ENCODE data around the gene SENP3.

SENP3 gene

DNA sequence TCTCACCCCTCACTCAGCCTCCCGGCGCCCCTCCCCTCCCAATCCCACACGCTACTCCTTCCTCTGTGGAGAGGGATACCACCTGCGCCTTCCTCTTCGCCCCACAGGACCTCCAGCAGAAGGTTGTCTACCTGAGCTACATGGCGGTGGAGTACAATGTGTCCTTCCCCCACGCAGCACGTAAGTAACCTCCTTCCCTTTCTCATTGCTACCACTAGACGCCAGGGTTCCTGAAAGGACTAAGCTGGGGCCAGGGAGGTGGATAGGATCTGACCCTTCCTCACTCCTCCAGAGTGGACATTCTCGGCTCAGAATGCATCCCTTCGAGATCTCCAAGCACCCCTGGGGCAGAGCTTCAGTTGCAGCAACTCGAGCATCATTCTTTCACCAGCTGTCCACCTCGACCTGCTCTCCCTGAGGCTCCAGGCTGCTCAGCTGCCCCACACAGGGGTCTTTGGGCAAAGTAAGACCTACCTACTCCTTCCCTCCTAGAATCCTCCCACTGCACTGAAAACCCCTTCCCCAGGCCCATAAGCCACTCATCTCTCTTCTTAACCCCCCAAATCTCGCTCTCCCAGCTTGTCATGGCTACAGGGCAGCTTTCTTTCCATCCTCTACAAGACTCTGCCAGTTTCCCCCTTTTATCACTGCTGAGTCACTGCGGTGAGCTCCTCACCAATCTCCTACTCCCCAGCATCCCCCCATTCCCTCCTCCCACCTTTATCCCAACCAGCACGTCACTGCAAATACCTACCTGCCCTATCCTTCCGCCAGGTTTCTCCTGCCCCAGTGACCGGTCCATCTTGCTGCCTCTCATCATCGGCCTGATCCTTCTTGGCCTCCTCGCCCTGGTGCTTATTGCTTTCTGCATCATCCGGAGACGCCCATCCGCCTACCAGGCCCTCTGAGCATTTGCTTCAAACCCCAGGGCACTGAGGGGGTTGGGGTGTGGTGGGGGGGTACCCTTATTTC, 19.2 kb downstream of the SENP3 start:
- no peak overlapping the region for H3K9ac ChIP-seq (ENCODE audit: low read depth, low read length)
- no peak overlapping the region for H3K27ac ChIP-seq (ENCODE audit: low read length)
- H3K4me1 ChIP-seq (ENCODE audit: insufficient read depth, low read length): peaks cover 14% of the 10 kb centered on the region; the same call in 1 of the 2 replicates
- no peaks in the 10 kb centered on the region for H3K27me3 ChIP-seq (ENCODE audit: insufficient read depth, low read length)
- no peak overlapping the region for H3K4me3 ChIP-seq (ENCODE audit: low read length)
- H3K36me3 ChIP-seq (ENCODE audit: insufficient read depth, low read depth, low read length): peaks cover 45% of the 10 kb centered on the region
- H3K9me3 ChIP-seq (ENCODE audit: insufficient read depth, low read depth, low read length): no peaks in the 10 kb centered on the region

DNA sequence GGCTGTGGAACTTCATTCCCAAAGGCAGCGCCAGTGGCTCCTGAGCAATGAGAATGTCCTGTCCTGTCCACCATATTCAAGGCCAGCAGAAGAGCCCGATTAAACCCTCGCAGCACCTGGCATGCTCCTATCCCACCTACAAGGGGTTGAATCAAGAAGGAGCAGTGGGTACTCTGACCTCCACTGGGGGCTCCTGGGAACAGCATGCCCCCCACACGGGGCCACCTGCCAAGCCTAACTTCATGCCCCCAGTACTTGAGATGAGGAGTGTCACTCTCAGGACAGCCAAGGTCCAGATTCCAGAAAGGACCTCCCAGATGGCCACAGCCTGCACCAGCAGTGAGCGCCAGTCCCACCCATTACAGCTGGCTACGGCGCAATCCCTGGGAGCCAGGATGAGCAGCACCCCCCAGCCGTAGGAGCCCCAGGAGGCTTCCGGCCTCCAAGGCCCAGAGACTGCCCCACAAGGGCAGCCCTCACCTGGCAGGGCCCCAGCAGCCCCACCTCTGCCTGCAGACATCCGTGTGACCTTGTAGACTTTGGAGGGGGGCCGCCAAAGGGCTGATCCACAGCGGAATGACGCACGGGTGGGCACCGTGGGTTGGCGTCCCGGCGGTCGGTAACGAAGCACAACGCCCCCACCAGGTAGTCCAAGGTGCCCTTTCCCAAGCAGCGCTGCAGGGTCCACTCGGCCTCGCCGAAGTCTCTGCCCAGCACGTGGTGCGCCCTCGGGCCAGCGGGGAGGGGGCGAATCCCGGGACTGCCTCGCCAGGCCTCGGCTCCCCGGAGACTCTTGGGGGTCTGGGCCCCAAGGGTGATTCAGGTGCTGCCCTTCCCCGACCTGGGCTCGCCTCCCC, 20.9 kb downstream of the SENP3 start:
- H3K4me3 ChIP-seq (ENCODE audit: low read length): peak overlapping the region; percentile 93; the same call in 1 of the 2 replicates
- peak overlapping the region; percentile 98 for H3K27ac ChIP-seq (ENCODE audit: low read length)
- peaks cover 14% of the 10 kb centered on the region; the same call in 1 of the 2 replicates for H3K4me1 ChIP-seq (ENCODE audit: insufficient read depth, low read length)
- peaks cover 42% of the 10 kb centered on the region for H3K36me3 ChIP-seq (ENCODE audit: insufficient read depth, low read depth, low read length)
- H3K27me3 ChIP-seq (ENCODE audit: insufficient read depth, low read length): no peaks in the 10 kb centered on the region
- H3K9me3 ChIP-seq (ENCODE audit: insufficient read depth, low read depth, low read length): no peaks in the 10 kb centered on the region
- H3K9ac ChIP-seq (ENCODE audit: low read depth, low read length): peak overlapping the region; percentile 97

DNA sequence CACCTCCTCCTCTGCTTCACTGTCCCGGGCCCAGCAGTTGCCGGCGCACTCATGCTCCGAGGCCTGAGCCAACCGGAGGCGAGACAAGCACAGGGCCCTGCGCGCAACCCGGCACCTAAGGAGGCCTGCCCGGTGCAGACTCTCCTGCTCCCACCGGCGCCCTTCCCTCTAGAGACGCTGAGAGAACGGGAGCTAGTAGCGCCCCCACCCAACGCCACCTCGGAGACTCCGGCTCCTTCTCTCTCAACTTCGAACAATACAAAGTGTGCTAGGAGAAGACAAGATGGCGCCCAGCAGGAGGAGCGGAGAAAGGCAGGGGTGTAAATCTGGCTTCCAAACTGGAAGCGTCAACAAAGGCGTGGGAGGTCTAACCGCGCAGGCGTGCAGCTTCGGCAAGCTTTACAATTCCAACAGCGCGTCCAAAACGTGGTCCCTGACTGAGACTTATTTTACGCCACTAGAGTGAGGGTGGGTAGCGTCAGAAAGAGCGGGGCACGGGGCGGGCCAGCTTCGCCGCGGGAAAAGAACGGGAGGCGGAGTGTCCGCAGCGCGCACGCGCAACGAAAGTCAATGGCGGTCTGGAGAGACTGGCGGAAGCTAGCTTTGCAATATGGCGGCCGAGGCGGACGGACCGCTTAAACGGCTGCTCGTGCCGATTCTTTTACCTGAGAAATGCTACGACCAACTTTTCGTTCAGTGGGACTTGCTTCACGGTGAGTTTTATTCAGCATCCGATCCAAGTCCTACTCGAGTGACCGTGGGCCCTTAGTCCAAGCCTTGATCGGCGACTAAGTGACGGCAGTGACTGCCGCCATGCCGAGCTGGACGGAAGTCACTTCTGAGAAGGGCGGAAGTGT, 21.8 kb downstream of the SENP3 start, which contains the start of gene MPDU1:
MPDU1 (plus strand) TSS at position 600 of the 857 bp plus-strand sequence; CDS start at position 611, 11 bp downstream.
- Histone ChIP-seq H3K27ac (ENCODE audit: low read length) (peak within 1 kb of the TSS; percentile 98), H3K9ac (ENCODE audit: low read depth, low read length) (peak within 1 kb of the TSS; percentile 97), H3K9me3 (ENCODE audit: insufficient read depth, low read depth, low read length) (no peaks in the 10 kb centered on the region), H3K4me1 (ENCODE audit: insufficient read depth, low read length) (peaks cover 14% of the 10 kb centered on the region; the same call in 1 of the 2 replicates), H3K27me3 (ENCODE audit: insufficient read depth, low read length) (no peaks in the 10 kb centered on the region), H3K4me3 (ENCODE audit: low read length) (peak within 1 kb of the TSS; percentile 93), H3K36me3 (ENCODE audit: insufficient read depth, low read depth, low read length) (peaks cover 42% of the 10 kb centered on the region)

DNA sequence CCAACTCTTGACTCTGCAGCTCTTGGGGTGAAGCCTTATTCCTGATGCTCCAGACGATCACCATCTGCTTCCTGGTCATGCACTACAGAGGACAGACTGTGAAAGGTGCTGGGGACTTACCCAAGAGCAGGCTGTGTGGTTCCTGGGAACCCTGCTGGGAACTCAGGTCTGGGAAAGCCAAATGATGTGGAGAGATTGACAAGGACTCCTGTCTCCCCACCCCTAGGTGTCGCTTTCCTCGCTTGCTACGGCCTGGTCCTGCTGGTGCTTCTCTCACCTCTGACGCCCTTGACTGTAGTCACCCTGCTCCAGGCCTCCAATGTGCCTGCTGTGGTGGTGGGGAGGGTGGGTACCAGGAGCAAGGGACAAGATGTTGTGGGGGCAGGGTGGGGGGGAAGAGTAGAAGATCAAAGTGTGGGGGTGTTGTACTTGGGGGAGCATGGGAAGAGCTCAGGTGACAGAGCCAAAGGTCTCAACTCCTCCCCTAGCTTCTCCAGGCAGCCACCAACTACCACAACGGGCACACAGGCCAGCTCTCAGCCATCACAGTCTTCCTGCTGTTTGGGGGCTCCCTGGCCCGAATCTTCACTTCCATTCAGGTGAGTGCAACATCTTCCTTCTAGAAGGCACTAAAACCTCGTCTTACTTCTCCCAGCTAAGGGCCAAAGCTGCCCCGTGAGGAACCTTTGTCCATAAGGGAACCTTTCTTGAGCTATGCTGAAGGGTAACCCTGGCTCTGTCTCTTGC, 25.1 kb downstream of the SENP3 start:
- Histone ChIP-seq H3K27ac (ENCODE audit: low read length) (no peak overlapping the region), H3K9ac (ENCODE audit: low read depth, low read length) (no peak overlapping the region), H3K4me1 (ENCODE audit: insufficient read depth, low read length) (peaks cover 27% of the 10 kb centered on the region), H3K4me3 (ENCODE audit: low read length) (no peak overlapping the region), H3K9me3 (ENCODE audit: insufficient read depth, low read depth, low read length) (no peaks in the 10 kb centered on the region), H3K36me3 (ENCODE audit: insufficient read depth, low read depth, low read length) (peaks cover 42% of the 10 kb centered on the region), H3K27me3 (ENCODE audit: insufficient read depth, low read length) (no peaks in the 10 kb centered on the region)

DNA sequence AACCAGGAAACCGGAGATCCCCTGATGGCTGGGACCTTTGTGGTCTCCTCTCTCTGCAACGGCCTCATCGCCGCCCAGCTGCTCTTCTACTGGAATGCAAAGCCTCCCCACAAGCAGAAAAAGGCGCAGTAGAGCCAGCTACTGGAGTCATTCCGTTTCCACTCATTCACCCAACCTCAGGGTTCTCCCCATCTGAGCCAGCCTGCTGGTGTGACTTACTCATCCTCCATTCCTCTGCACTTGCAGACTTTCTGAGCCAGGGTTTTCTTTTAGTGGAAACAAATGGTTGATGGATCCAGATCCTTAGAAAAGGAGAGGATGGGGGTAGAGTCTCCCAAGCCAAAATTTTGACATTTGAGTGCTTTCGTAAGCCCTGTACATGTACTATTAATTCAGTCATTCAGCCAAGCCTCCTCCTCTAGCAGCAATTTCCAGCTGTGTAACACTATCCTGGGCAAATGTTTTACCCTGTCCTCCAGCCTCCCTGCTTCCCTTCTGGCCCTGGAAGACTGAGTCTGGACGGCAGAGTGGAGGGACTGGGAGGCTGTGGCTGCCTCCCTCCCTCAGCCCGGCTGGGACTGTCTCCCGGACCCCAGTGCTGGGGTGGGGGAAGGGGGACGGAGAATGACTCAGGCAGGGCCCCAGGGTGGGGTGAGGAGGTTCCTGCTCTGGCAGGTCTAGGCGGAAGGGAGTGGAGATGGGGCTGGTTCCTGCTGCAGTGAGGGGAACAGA, 25.9 kb downstream of the SENP3 start:
- H3K36me3 ChIP-seq (ENCODE audit: insufficient read depth, low read depth, low read length): peaks cover 47% of the 10 kb centered on the region
- H3K4me1 ChIP-seq (ENCODE audit: insufficient read depth, low read length): peaks cover 23% of the 10 kb centered on the region
- H3K27me3 ChIP-seq (ENCODE audit: insufficient read depth, low read length): no peaks in the 10 kb centered on the region
- no peak overlapping the region for H3K27ac ChIP-seq (ENCODE audit: low read length)
- no peak overlapping the region for H3K9ac ChIP-seq (ENCODE audit: low read depth, low read length)
- H3K4me3 ChIP-seq (ENCODE audit: low read length): no peak overlapping the region
- no peaks in the 10 kb centered on the region for H3K9me3 ChIP-seq (ENCODE audit: insufficient read depth, low read depth, low read length)

DNA sequence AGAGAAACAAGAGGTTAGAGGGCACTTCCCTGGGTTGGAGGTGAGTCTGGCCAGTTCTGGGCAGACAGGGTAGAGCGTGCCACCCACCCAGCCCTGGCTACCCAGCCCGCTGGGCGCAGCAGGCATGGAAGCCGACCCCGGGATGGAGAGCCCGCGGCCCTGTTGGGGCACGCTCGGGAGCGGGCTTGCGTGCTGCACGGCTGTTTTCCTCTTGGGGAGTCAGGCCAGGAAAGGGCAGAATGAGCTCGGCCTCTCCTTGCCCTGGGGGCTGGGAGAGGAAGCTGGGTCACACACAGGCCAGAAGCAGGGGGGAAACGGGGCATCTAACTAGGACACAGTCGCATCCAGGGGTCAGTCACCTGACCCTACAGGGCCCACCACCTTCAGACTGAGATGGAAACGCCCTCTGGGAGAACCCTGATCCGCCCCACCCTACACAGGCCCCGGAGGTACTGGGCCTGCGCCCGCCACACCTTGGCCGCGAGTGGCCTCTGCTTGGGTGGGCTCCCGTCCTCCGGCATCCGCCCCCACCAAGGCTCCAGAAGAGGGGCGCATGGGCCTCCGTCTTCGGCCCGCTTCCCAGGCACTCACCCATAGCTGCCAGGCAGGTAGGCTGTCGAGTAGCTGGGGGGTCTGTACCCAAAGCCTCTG, 27.0 kb downstream of the SENP3 start:
- Histone ChIP-seq H3K36me3 (ENCODE audit: insufficient read depth, low read depth, low read length) (peaks cover 58% of the 10 kb centered on the region), H3K27ac (ENCODE audit: low read length) (peak overlapping the region; percentile 29), H3K9me3 (ENCODE audit: insufficient read depth, low read depth, low read length) (no peaks in the 10 kb centered on the region), H3K27me3 (ENCODE audit: insufficient read depth, low read length) (no peaks in the 10 kb centered on the region), H3K4me1 (ENCODE audit: insufficient read depth, low read length) (peaks cover 18% of the 10 kb centered on the region), H3K4me3 (ENCODE audit: low read length) (peak overlapping the region; percentile 57), H3K9ac (ENCODE audit: low read depth, low read length) (peak overlapping the region; percentile 41)

DNA sequence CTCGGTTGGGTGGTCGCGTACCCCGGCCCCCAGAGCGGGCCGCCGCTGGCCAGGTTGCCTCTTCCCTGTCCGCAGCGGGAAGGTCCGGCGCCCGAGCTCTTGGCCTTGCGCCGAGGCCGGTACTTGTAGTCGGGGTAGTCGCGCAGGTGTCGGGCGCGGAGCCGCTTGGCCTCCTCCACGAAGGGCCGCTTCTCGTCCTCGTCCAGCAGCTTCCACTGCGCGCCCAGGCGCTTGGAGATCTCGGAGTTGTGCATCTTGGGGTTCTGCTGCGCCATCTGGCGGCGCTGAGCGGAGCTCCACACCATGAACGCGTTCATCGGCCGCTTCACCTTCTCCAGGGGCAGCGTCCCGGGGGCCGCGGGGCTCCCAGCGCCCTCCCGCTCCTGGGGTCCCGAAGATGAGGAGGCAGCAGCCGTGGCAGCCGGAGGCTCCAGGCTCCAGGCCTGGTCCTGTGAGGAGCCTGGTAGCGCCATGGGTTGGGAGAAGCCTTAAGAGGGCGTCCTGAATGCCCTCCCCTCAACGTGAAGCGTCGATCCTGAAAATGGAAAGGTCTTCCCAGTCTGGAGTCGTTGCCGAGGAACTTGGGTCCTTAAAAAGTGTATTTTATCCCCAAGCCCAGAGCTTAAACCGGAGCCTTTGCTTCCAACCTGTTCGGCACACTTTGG, 27.6 kb downstream of the SENP3 start:
- Histone ChIP-seq H3K4me3 (ENCODE audit: low read length) (peak overlapping the region; percentile 57), H3K9me3 (ENCODE audit: insufficient read depth, low read depth, low read length) (no peaks in the 10 kb centered on the region), H3K27me3 (ENCODE audit: insufficient read depth, low read length) (no peaks in the 10 kb centered on the region), H3K9ac (ENCODE audit: low read depth, low read length) (peak overlapping the region; percentile 41), H3K4me1 (ENCODE audit: insufficient read depth, low read length) (peaks cover 15% of the 10 kb centered on the region), H3K36me3 (ENCODE audit: insufficient read depth, low read depth, low read length) (peaks cover 65% of the 10 kb centered on the region), H3K27ac (ENCODE audit: low read length) (peak overlapping the region; percentile 29)

DNA sequence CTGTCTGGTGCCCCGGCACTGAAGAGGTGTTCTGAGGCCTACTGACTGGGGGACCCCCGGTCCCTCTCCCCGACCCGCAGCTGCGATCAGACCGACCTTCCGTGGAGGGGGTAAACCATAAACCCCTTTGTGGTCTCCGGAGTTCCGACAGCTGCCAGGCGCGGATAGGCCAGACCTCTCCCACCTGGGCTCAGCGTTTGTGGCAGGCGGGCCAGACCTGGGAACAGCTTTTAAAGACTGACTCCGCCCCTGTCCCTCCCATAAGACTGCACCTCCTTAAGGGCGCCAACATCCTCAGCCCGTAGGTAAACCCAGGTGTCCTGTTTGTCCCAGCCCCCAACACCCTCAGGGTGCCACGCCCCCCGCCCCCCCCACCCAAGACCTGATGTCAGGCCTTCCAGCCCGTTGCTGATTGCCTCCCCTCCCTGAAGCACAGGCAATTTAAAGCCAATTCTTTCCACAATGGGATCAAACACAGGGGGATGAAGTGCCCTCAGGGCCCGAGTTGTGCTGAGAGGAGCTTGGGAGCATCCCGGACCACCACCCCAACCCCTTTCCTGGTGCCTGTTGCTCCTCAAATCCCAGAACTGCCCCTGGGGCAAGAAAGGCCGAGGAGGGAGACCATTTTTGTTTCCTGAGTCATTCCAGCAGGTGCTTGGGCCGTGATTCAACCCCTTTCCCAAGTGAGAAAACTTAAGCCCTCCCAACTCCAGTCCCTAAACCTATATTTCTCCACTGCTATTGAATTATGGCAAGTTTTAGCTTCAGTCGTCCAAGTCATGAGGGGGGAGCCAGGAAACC, 28.4 kb downstream of the SENP3 start, which contains the start of gene SOX15:
SOX15 (minus strand) TSS at position 204 of the 801 bp plus-strand sequence. CDS start 418 bp downstream, outside the sequence.
- H3K27me3 ChIP-seq (ENCODE audit: insufficient read depth, low read length): no peaks in the 10 kb centered on the region
- H3K9me3 ChIP-seq (ENCODE audit: insufficient read depth, low read depth, low read length): no peaks in the 10 kb centered on the region
- H3K27ac ChIP-seq (ENCODE audit: low read length): peak within 1 kb of the TSS; percentile 72
- peak within 1 kb of the TSS; percentile 57 for H3K4me3 ChIP-seq (ENCODE audit: low read length)
- peaks cover 72% of the 10 kb centered on the region for H3K36me3 ChIP-seq (ENCODE audit: insufficient read depth, low read depth, low read length)
- peaks cover 14% of the 10 kb centered on the region for H3K4me1 ChIP-seq (ENCODE audit: insufficient read depth, low read length)
- H3K9ac ChIP-seq (ENCODE audit: low read depth, low read length): peak within 1 kb of the TSS; percentile 66

- Histone ChIP-seq H3K9me3 (ENCODE audit: insufficient read depth, low read depth, low read length) (no peaks in the 10 kb centered on the region), H3K4me3 (ENCODE audit: low read length) (0 out of 2 replicates have a peak overlapping the region, but pooled peaks have one; percentile 15), H3K9ac (ENCODE audit: low read depth, low read length) (peak overlapping the region; percentile 66), H3K4me1 (ENCODE audit: insufficient read depth, low read length) (peaks cover 14% of the 10 kb centered on the region), H3K36me3 (ENCODE audit: insufficient read depth, low read depth, low read length) (peaks cover 75% of the 10 kb centered on the region), H3K27me3 (ENCODE audit: insufficient read depth, low read length) (no peaks in the 10 kb centered on the region), H3K27ac (ENCODE audit: low read length) (peak overlapping the region; percentile 72)
Measured at GRCh38 chr17:7590743-7591142, 29.0 kb downstream of the SENP3 start.
